K562 (cell line): ENCODE measurements around the gene NMS. TPM values are rescaled to one million over a fixed set of nuclear protein-coding genes. Genes with fewer than 3 reads are reported as not detected.

Source experiments
- ATAC-seq: fragments of 200-7000 bp; cut with Tn5 transposase; 3 replicates; pipeline ENCODE4 v1.9.1; 2020; ENCODE audit warnings: moderate library complexity
- BruUV-seq: library from RNA; stranded (reverse); fragments of 400-500 nt; replicated peaks from 2 replicates; lab custom pipeline; 2021; lab: Mats Ljungman, UMichigan
- CTCF ChIA-PET: fragments of 300-600 bp; formaldehyde crosslinking; extraction: SDS; loops from one replicate; lab custom pipeline; 2021; ENCODE audit warnings: low intra/inter-chr PET ratio; lab: Yijun Ruan, JAX
- POLR2A ChIA-PET: fragments of 300-600, 350-650 bp; sonication (Branson Sonifier 250); formaldehyde crosslinking; extraction: SDS; loops from one replicate; lab custom pipeline; 2021; ENCODE audit warnings: antibody characterized with exemption, inconsistent platforms; lab: Yijun Ruan, JAX
- DNase-seq, 4 experiments: peaks; one replicate each; pipeline versions ENCODE4 v3.0.0 to v3.0.0-alpha.2; 2011 to 2018; ENCODE audit warnings: low spot score in 3 of 4, mixed read lengths in 3 of 4; ENCODE audit errors: extremely low read depth in 1 of 4
- FAIRE-seq: peaks from 2 replicates; lab custom pipeline; 2011; peaks lifted over from hg19 to GRCh38; lab: Jason Lieb, UNC
- H2AFZ ChIP-seq: 2 replicates; pipeline ENCODE4 v1.6.0; 2011; ENCODE audit warnings: low read depth, low read length, control low read depth, inconsistent platforms
- H3K27ac ChIP-seq: fragments of 200-600 bp; 3 replicates; pipeline ENCODE4 v1.8.0; 2011; ENCODE audit warnings: low read depth, mild to moderate bottlenecking, control low read depth, inconsistent platforms, low read length, moderate library complexity, mixed read lengths; ENCODE audit errors: extremely low read depth
- H3K27me3 ChIP-seq, 2 experiments: fragments of 300-600 bp in 1 of 2; 2 replicates in 1 of 2; 3 replicates in 1 of 2; pipeline versions ENCODE4 v1.6.0 to v1.8.0; 2011; ENCODE audit warnings: inconsistent platforms in 2 of 2, low read length in 2 of 2, mild to moderate bottlenecking in 1 of 2, mixed read lengths in 1 of 2, moderate library complexity in 1 of 2; ENCODE audit not compliant: control insufficient read depth in 2 of 2, insufficient read depth in 2 of 2
- H3K36me3 ChIP-seq: fragments of 300-600 bp; 3 replicates; pipeline ENCODE4 v1.8.0; 2011; ENCODE audit warnings: mild to moderate bottlenecking, low read length, inconsistent platforms; ENCODE audit not compliant: control insufficient read depth, insufficient read depth
- H3K4me1 ChIP-seq, 2 experiments: fragments of 200-600 bp in 1 of 2; replicated peaks in 1 of 2; 2 replicates in 1 of 2; 3 replicates in 1 of 2; pipeline versions ENCODE4 v1.5.1 to v1.8.0; 2011; ENCODE audit warnings: inconsistent platforms in 2 of 2, low read length in 2 of 2, mild to moderate bottlenecking in 1 of 2, mixed read lengths in 1 of 2, moderate library complexity in 1 of 2; ENCODE audit not compliant: control insufficient read depth in 2 of 2, insufficient read depth in 2 of 2
- H3K4me2 ChIP-seq: 2 replicates; pipeline ENCODE4 v1.6.1; 2011; ENCODE audit warnings: low read length, control low read depth, inconsistent platforms, mixed read lengths; ENCODE audit not compliant: insufficient read depth
- H3K4me3 ChIP-seq: fragments of 200-600 bp; sonication (generic), shearing (Covaris generic); 2 replicates; pipeline ENCODE4 v1.5.1; 2016; ENCODE audit warnings: control low read depth, inconsistent platforms
- H3K79me2 ChIP-seq: fragments of 200-600 bp; 3 replicates; pipeline ENCODE4 v1.8.0; 2011; ENCODE audit warnings: low read length, inconsistent platforms; ENCODE audit not compliant: control insufficient read depth, insufficient read depth
- H3K9ac ChIP-seq, 2 experiments: 2 replicates each; pipeline versions ENCODE4 v1.6.0 to v1.6.1; 2011; ENCODE audit warnings: low read depth in 2 of 2, low read length in 2 of 2, control low read depth in 1 of 2, inconsistent platforms in 1 of 2, mild to moderate bottlenecking in 1 of 2, mixed read lengths in 1 of 2; ENCODE audit not compliant: insufficient read depth in 1 of 2
- H3K9me1 ChIP-seq: one replicate; pipeline ENCODE4 v1.6.0; 2011; ENCODE audit warnings: inconsistent platforms, mild to moderate bottlenecking, low read length, moderate library complexity; ENCODE audit not compliant: control insufficient read depth, insufficient read depth
- H3K9me3 ChIP-seq: replicated peaks from 2 replicates; pipeline ENCODE4 v1.5.1; 2011; ENCODE audit warnings: low read depth, low read length, inconsistent platforms; ENCODE audit not compliant: control insufficient read depth, insufficient read depth
- H4K20me1 ChIP-seq: replicated peaks from 2 replicates; pipeline ENCODE4 v1.6.1; 2011; ENCODE audit warnings: low read length, inconsistent platforms, mixed read lengths; ENCODE audit not compliant: control insufficient read depth, insufficient read depth
- ARID1B ChIP-seq: fragments of 450-650 bp; IDR thresholded peaks from 2 replicates; pipeline ENCODE4 v1.6.1; 2016; ENCODE audit warnings: antibody characterized with exemption, mild to moderate bottlenecking, inconsistent platforms
- ATF7 ChIP-seq: fragments of 450-650 bp; IDR thresholded peaks from 2 replicates; pipeline ENCODE4 v1.7.1; 2014; ENCODE audit warnings: mild to moderate bottlenecking, moderate library complexity
- BRD9 ChIP-seq: fragments of 450-650 bp; IDR thresholded peaks from 2 replicates; pipeline ENCODE4 v1.6.1; 2018; ENCODE audit warnings: low read depth; ENCODE audit not compliant: partially characterized antibody
- CHAMP1 ChIP-seq: fragments of 450-650 bp; IDR thresholded peaks from 2 replicates; pipeline ENCODE4 v1.6.1; 2016; ENCODE audit warnings: mild to moderate bottlenecking
- E4F1 ChIP-seq: fragments of 250-450 bp; sonication (Bioruptor Pico); IDR thresholded peaks from 2 replicates; pipeline ENCODE4 v1.5.0; 2021; ENCODE audit warnings: mild to moderate bottlenecking, borderline replicate concordance
- EP300 ChIP-seq: IDR thresholded peaks from 2 replicates; pipeline ENCODE4 v1.6.1; 2012; ENCODE audit warnings: low read length, improper control_type of control experiment
- HLTF ChIP-seq: fragments of 450-650 bp; IDR thresholded peaks from 2 replicates; pipeline ENCODE4 v1.6.1; 2016
- IRF2 ChIP-seq: sonication (generic); formaldehyde crosslinking; IDR thresholded peaks from 2 replicates; pipeline ENCODE4 v1.8.1; 2022; ENCODE audit warnings: mild to moderate bottlenecking, missing genetic modification reagents
- KDM2B ChIP-seq: fragments of 250-450 bp; sonication (Bioruptor Pico); IDR thresholded peaks from 2 replicates; pipeline ENCODE4 v1.8.0; 2021; ENCODE audit warnings: mild to moderate bottlenecking, moderate library complexity
- NFATC3 ChIP-seq: fragments of 450-650 bp; IDR thresholded peaks from 2 replicates; pipeline ENCODE4 v1.6.1; 2017; ENCODE audit warnings: mild to moderate bottlenecking
- SNIP1 ChIP-seq: fragments of 450-650 bp; IDR thresholded peaks from 2 replicates; pipeline ENCODE4 v1.7.1; 2017; ENCODE audit warnings: low read depth, mild to moderate bottlenecking
- ZNF324 ChIP-seq: fragments of 250-450 bp; sonication (Bioruptor Pico); IDR thresholded peaks from 2 replicates; pipeline ENCODE4 v1.4.0; 2020; ENCODE audit warnings: mild to moderate bottlenecking
- ZNF586 ChIP-seq: fragments of 450-650 bp; formaldehyde crosslinking; conservative IDR thresholded peaks from 2 replicates; pipeline ENCODE4 v1.4.0; 2020; ENCODE audit warnings: mild to moderate bottlenecking, moderate library complexity
- ZNF589 ChIP-seq: fragments of 200-800 bp; sonication (Bioruptor generic); IDR thresholded peaks from 2 replicates; pipeline ENCODE4 v1.6.1; 2016; ENCODE audit warnings: low read depth, missing genetic modification characterization, missing compliant biosample characterization
- WGBS: fragments of 100-300 bp; shearing (Covaris generic); methylation state at CpG from one replicate; pipeline ENCODE4 v1.1.6; 2016; ENCODE audit warnings: low coverage, mixed read lengths; ENCODE audit not compliant: insufficient coverage; ENCODE audit errors: missing lambda C conversion rate; 5-methylcytosine and 5-hydroxymethylcytosine counted together
- in situ Hi-C: fragments of 300-500 bp; cut with MboI; formaldehyde crosslinking; loops from 4 replicates; pipeline ENCODE4 v1.15.0; 2018; ENCODE audit warnings: inconsistent platforms, mixed read lengths
- intact Hi-C: fragments of 100-400 bp; cut with micrococcal nuclease; formaldehyde crosslinking; loops from 2 replicates; pipeline ENCODE4 v1.14.2; 2022
- polyA plus RNA-seq, 8 experiments: library from polyadenylated mRNA; depleted of rRNA in 4 of 8; stranded (reverse) in 5 of 8; unstranded in 3 of 8; fragments of >200 nt; fragmentation: Nextera tagmentation in 2 of 8; fragmentation: Illumina TruSeq in 1 of 8; extraction: Ambion mirVana in 2 of 8; extraction: Trizol in 1 of 8; gene quantifications; 2 replicates each; pipeline versions ENCODE4 v1.2.1 to v1.2.3, GENCODE V29; 2011 to 2014; ENCODE audit warnings: inconsistent platforms in 1 of 8, missing spikeins in 1 of 8
- total RNA-seq, 7 experiments: library from RNA; depleted of rRNA in 6 of 7; stranded (reverse); fragments of >200 nt in 6 of 7; fragmentation: Illumina TruSeq in 2 of 7; extraction: Trizol in 2 of 7; gene quantifications; 2 replicates each; pipeline versions ENCODE4 v1.2.1 to v1.2.3, GENCODE V29; 2011 to 2021; ENCODE audit warnings: low replicate concordance in 1 of 7
- TF ChIP-seq, protein P1 (sequence below): sonication (generic); formaldehyde crosslinking; IDR thresholded peaks from 2 replicates; pipeline ENCODE4 v1.8.0; 2022; ENCODE audit warnings: mild to moderate bottlenecking, missing genetic modification reagents
- TF ChIP-seq, protein P2 (sequence below), 2 experiments: fragments of 250-450 bp in 1 of 2; fragments of 450-650 bp in 1 of 2; sonication (Bioruptor Pico) in 1 of 2; IDR thresholded peaks; 2 replicates each; pipeline versions ENCODE4 v1.6.1 to v1.8.0; 2016 to 2021; ENCODE audit warnings: mild to moderate bottlenecking in 2 of 2, moderate library complexity in 2 of 2, missing compliant biosample characterization in 1 of 2, missing genetic modification characterization in 1 of 2

NMS gene
- total and polyA plus RNA-seq, 9 of the 15 experiments (the other 6 are each of a cell fraction or from before 2014, with no cell fraction given): not detected

- TF ChIP-seq, protein P1, sequence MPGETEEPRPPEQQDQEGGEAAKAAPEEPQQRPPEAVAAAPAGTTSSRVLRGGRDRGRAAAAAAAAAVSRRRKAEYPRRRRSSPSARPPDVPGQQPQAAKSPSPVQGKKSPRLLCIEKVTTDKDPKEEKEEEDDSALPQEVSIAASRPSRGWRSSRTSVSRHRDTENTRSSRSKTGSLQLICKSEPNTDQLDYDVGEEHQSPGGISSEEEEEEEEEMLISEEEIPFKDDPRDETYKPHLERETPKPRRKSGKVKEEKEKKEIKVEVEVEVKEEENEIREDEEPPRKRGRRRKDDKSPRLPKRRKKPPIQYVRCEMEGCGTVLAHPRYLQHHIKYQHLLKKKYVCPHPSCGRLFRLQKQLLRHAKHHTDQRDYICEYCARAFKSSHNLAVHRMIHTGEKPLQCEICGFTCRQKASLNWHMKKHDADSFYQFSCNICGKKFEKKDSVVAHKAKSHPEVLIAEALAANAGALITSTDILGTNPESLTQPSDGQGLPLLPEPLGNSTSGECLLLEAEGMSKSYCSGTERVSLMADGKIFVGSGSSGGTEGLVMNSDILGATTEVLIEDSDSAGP (CRISPR knock-in tag): no peak
- no peak for TF ChIP-seq ZNF589 (CRISPR knock-in tag)
These were observed 15.1 kb downstream of the NMS start (continued) for GRCh38 chr2:100485396-100485795.

DNA sequence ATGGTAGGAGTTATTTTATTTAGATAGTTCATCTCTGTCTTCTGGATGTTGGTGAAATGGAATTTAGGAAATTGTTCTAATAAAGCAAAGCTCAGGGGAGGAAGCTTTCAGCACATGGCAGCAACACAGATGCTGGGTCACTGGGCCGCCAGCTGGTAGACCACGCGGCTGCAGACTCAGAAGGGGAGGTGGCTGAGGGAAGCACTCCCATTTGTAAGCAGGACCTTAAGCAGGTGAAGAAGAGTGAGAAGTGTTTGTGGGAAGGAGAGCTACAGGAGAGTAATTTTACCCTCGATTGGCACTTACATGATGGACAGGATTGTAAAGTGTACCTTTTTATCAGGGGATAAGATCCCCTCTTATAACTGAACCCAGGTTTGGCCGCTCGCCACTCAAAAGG, 24.4 kb downstream of the NMS start:
- no peak overlapping the region for H2AFZ ChIP-seq
- H3K9ac ChIP-seq: no peak overlapping the region
- in situ Hi-C loops (no loop called here), intact Hi-C loops (loop anchor here (10.0 kb wide), 1 partner anchor 110 kb away; no protein-coding TSS in a partner anchor)
- H3K4me1 ChIP-seq: no peaks in the 10 kb centered on the region
- H3K27ac ChIP-seq: no peak overlapping the region
- POLR2A ChIA-PET: interaction anchor here (0.7 kb wide), 1 partner anchor 10 kb away, joined by 3 read pairs; no protein-coding TSS in a partner anchor
- H3K9me1 ChIP-seq: no peaks in the 10 kb centered on the region
- DNase-seq: no peak
- BruUV-seq: no TSS peak
- CTCF ChIA-PET: no interaction called here
- no peak overlapping the region for H3K4me3 ChIP-seq
- peaks cover 0 to 36% of the 10 kb centered on the region in 2 experiments; a peak in 4 of 5 replicates for H3K27me3 ChIP-seq
- H3K9me3 ChIP-seq: no peaks in the 10 kb centered on the region
- H4K20me1 ChIP-seq: no peaks in the 10 kb centered on the region
- H3K36me3 ChIP-seq: no peaks in the 10 kb centered on the region
- no peak overlapping the region for H3K4me2 ChIP-seq
- H3K79me2 ChIP-seq: no peaks in the 10 kb centered on the region
- 2% methylated on average over 6 of the region's 6 CpGs for WGBS
- no peak for ATAC-seq
- FAIRE-seq: no peak
- TF ChIP-seq ATF7: no peak
- TF ChIP-seq IRF2: no peak
- no peak for TF ChIP-seq SNIP1
- TF ChIP-seq HLTF: no peak
- no peak for TF ChIP-seq KDM2B (CRISPR knock-in tag)
- TF ChIP-seq E4F1: no peak
- TF ChIP-seq EP300: no peak
- no peak for TF ChIP-seq BRD9
- no peak for TF ChIP-seq ZNF324 (CRISPR knock-in tag)
- TF ChIP-seq CHAMP1: no peak
- no peak for TF ChIP-seq ZNF586 (CRISPR knock-in tag)
- no peak for TF ChIP-seq ARID1B
- TF ChIP-seq NFATC3: no peak
- TF ChIP-seq, protein P2, sequence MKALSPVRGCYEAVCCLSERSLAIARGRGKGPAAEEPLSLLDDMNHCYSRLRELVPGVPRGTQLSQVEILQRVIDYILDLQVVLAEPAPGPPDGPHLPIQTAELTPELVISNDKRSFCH (CRISPR knock-in tag; IDR thresholded peaks at IDR 0.05): no peak
- TF ChIP-seq, protein P2 (tag; IDR thresholded peaks at IDR 0.05): no peak
